GM18520 (cell line): ENCODE data around the gene EMX1.

Experiments
- ATAC-seq: cut with Tn5 transposase; IDR thresholded peaks from one replicate; pipeline ENCODE4 v1.9.1; 2021; ENCODE audit not compliant: unreplicated experiment

The EMX1 gene

DNA sequence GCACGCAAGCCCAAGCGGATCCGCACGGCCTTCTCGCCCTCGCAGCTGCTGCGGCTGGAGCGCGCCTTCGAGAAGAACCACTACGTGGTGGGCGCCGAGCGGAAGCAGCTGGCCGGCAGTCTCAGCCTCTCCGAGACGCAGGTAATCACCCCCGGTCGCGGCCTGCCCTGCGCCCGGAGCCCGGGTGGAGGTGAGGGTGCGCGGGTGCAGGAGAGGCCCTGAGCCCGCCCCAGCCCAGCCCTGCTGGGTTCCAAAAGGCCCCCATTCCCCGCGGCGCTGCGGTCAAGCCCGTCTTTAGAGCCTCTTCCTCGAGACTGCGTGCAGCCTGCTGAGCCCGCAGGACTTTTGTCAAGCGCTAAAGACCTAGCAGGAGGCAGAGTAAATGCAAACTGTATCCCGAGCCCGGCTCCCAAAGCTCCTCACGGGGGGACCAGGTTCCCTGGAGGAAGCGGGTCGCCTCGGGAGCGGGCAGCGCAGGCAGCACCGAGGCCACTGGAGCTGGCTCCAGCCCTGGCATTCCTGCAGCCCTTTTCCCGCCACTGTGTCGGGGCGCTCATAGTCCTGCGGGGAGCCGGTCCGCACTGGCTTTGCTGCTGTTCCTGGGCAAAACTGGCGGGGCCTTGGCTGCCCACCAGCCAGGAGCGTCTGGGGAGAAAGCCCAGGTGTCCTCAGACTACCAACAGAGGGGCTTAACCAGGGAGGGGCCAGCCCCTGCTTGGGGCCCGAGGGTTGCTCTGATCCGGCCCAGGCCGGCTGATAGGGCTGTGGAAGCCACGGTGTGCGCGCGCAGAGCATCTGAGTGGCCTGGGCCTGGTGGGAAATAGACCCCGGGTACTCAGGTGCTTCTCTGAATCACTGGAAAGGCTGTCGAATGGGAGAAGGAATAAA is 7.3 kb downstream of the EMX1 start:
- ATAC-seq = peak; percentile 32

GRCh38 chr2:72925328-72925943 is 8.1 kb downstream of the EMX1 start:
- ATAC-seq = no peak

DNA sequence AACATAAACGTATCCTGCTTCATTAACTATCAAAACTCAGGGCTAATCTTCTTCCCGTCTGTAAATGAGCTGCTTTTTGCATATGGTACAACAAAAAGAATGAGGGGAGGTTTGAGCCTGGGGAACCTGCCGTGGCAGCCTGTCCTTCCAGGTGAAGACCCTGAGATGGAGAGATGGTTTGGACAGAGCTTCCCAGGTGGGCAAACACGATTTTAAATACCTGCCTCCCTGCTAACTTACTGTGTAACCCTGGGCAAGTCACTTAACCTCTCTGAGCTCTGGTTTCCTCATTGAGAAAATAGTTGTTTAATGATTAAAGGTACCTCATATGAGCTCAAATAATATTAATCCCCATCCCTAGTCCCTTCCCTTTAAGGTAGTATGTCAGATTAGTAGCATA is 9.0 kb downstream of the EMX1 start:
- ATAC-seq = no peak

DNA sequence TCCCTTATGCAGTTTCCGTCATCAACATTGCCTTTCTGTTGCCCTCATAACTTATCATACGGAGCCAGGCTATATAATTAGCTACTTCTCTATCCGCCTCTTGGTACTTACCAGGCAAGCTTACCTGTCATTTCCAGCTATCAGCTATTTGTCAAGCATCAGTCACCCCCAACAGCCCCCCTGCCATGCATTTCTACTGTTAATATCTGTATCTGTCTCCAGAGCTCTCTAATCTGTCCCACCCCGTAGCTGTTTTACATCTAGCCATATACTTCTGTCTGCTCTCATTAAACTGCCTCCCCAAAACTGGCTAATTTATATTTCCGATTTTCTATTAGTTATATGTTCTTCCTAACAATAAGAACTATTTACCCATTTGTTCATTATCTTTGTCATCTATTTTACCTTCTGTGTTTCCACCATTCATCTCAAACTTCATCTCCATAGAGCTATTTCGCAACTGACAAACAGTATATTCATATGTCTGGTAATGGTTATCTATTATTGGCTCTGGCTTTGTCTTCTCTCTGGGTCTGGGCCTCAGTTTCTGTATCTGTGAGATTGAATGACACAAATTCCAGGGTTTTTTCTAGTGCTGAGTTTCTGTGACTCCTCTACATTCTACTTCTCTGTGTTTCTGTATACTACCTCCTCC is 9.6 kb downstream of the EMX1 start:
- ATAC-seq = no peak

- ATAC-seq = no peak
Observed at GRCh38 chr2:72927619-72928550, 10.6 kb downstream of the EMX1 start.

- no peak for ATAC-seq
Observed at GRCh38 chr2:72929010-72929409, 11.7 kb downstream of the EMX1 start.

DNA sequence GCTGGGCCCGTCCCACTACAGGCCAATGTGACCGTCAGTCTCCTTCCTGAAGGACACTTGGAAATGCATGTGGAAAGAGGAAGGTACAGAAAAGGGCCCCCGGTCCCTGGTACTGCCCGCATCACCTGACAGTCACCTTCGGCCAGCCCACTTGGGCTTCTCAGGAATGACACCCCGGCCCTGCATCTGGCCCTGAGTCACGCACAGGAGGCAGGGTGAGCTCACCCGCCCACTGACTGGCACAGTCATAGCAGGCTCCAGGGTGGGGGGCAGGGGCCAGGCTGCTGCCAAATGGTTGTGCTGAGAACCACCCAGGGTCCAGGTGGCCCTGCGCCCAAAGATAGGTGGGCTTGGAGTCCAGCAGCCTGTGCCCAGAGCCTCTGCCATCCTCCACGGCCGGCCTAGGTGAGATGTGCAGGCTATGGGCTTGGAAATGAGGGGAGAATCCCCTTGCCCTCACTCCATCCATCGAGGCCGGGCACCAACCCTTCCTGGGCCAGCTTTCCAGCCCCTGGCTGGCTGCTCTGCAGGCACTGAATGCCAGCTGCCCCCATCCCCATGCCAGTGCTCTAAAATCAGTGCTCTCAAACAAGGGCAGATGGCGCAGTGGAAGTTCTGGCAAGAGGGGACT is 14.1 kb downstream of the EMX1 start:
- no peak for ATAC-seq

DNA sequence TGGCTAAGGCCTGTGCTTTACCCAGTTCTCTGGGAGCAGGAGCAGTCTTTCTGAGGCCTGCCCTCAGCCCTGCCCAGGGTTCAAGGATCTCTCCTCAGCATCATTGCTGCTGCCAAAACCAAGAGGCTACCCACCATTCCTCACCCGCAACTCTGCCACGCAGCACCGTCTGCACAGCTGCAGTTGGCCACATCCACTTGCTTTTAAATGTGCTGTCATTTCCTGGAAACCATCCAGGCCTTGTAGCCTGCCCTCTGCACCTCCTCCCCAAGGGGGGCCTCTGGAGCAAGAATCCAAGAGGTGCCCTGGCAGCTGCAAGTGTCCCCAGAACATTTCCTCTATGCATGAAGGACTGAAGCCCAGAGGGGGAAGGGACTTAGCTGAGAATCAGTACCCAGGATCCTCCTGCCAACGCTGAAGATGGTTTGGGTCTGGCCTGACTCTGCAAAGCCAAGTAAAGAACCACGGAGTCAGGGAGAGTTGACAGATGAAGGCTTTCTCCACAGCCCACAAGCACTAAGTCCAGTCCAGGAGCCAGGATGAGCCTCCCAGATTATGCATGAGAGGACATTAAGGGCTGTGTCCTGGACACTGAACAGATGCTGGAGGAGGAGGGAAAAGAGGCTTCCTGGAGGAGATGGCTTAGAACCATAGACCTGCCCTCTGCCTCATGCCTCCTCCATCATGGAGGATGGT is 14.9 kb downstream of the EMX1 start:
- no peak for ATAC-seq

DNA sequence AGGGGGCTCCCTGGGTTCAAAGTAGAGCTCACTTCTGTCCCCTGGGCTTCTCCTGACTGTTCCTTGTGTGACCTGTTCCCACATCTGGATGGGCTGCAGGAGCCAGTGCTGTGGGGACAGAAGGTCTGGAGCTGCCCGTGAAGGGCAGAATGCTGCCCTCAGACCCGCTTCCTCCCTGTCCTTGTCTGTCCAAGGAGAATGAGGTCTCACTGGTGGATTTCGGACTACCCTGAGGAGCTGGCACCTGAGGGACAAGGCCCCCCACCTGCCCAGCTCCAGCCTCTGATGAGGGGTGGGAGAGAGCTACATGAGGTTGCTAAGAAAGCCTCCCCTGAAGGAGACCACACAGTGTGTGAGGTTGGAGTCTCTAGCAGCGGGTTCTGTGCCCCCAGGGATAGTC is 15.5 kb downstream of the EMX1 start:
- ATAC-seq = no peak

- no peak for ATAC-seq
Observed at GRCh38 chr2:72933207-72933606, 15.9 kb downstream of the EMX1 start.

GRCh38 chr2:72933646-72934151 is 16.4 kb downstream of the EMX1 start:
- no peak for ATAC-seq

- peak; percentile 58 for ATAC-seq
Observed at GRCh38 chr2:72934683-72935610, 17.6 kb downstream of the EMX1 start.

GRCh38 chr2:72935611-72935957 is 18.3 kb downstream of the EMX1 start:
- ATAC-seq = no peak

DNA sequence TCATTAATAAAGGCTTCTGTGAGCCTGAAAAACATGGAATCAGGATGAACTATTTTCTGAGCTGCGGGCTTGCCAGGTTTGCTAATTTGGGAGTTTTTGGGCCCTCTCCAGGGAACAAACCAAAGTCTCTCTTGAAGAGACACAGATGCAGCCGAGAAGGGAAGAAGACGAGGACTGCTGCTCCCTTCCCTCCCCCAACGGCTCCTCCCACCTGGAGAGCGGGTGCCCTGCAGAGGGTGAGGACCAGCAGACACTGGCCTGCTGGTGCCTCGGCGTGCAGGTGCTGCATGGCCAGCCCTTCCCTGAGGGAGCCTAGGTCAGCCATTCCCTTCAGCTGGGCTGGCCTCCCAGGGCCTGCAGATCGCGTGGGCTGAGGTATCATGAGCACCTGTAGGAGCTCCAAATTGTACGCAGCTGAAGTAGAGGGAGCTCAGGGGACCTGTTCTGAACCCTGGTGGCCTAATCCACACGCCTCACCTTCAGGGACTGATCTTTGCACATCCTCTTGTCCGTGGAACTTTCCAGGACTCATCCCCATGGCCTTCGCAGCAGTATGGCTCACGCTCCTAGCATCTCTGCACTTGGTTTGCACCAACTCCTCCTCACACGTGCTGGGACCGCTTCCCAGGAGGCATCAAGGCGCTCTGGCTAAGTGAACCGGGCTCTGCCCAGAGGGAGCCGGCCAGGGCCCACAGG is 19.5 kb downstream of the EMX1 start:
- no peak for ATAC-seq

DNA sequence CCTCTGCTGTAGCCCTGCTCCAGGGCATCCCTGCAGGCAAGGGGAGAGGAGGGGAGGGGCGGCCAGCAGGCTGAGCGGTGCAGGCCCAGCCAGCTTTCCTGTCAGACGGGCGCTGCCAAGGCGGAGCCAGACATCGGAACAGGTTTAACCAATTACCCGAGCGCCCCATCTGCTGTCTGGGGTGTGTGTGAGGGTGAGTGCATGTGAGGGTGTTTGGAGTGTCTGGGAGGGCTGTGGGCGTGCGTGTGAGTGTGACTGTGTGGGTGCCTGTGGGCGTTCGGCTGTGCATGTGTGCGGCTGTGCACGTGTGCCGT is 20.0 kb downstream of the EMX1 start:
- no peak for ATAC-seq

GRCh38 chr2:72938455-72938854 is 21.1 kb downstream of the EMX1 start:
- ATAC-seq = no peak

DNA sequence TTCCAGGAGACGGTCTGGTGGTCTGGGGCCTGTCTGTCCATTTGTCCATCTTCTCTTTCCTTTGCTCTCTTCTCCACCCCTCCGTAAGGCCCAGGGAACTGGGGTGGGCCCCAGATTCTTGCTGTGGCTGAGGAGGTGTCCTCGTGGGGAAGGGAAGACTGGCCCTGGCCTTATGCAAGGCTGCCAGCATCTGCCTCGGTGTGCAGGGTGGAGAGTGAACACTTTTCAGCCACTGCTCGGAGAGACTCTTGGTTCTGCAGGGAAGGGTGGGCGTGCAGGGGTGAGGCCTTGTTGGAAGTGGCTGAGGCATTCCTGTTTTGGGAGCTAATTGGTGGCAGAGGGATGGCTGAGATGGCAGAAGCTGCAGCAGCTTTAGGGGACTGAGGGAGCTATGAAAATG is 23.0 kb downstream of the EMX1 start:
- ATAC-seq = no peak

- no peak for ATAC-seq
Observed at GRCh38 chr2:72940786-72941185, 23.5 kb downstream of the EMX1 start.
